Prostate gland (tissue), 2 donors: ENCODE results near the gene XAB2. TPM values are rescaled to one million over a fixed set of nuclear protein-coding genes. Genes with fewer than 3 reads are reported as not detected.

ENCODE experiments used
- DNase-seq: peaks from one replicate; pipeline ENCODE4 v3.0.0-alpha.2; 2019; ENCODE audit warnings: low spot score
- H3K27ac ChIP-seq, 2 donors: fragments of 200-600 bp; sonication (generic); 2 replicates each; pipeline ENCODE4 v1.5.1; 2017 to 2019
- H3K27me3 ChIP-seq: fragments of 200-600 bp; sonication (generic); replicated peaks from 2 replicates; pipeline ENCODE4 v1.5.1; 2019; ENCODE audit not compliant: insufficient read depth
- H3K36me3 ChIP-seq, 2 donors: fragments of 200-600 bp; sonication (generic); 1 replicate in 1 of 2; 2 replicates in 1 of 2; pipeline versions ENCODE4 v1.5.1 to v1.8.1; 2017 to 2019
- H3K4me1 ChIP-seq: fragments of 200-600 bp; sonication (generic); replicated peaks from 2 replicates; pipeline ENCODE4 v1.5.1; 2019
- H3K4me3 ChIP-seq, 2 donors: fragments of 200-600 bp; sonication (generic); 2 replicates each; pipeline ENCODE4 v1.5.1; 2017 to 2019
- H3K9me3 ChIP-seq: fragments of 200-600 bp; sonication (generic); 2 replicates; pipeline ENCODE4 v1.5.1; 2017
- POLR2A ChIP-seq: fragments of 450-650 bp; IDR thresholded peaks from one replicate; pipeline ENCODE4 v1.6.1; 2016; ENCODE audit warnings: antibody characterized with exemption, mild to moderate bottlenecking
- POLR2AphosphoS5 ChIP-seq: sonication (generic); formaldehyde crosslinking; IDR thresholded peaks from one replicate; pipeline ENCODE4 v1.6.1; 2017; ENCODE audit warnings: antibody characterized with exemption
- WGBS: methylation state at CpG from one replicate; pipeline ENCODE4 v1.1.5; 2018; 5-methylcytosine and 5-hydroxymethylcytosine counted together
- intact Hi-C: fragments of 100-400 bp; cut with DNase I; formaldehyde crosslinking; loops from one replicate; pipeline ENCODE4 v1.14.2; 2022
- total RNA-seq, 2 donors: library from RNA; depleted of rRNA; stranded (reverse); fragments of >200 nt; gene quantifications; one replicate each; pipeline ENCODE4 v1.1.0, GENCODE V29; 2016
- TF ChIP-seq, protein P1 (sequence below), 4 experiments: fragments of 200-600 bp in 2 of 4; fragments of 450-650 bp in 2 of 4; sonication (generic) in 2 of 4; IDR thresholded peaks; 1 replicate in 3 of 4; 2 replicates in 1 of 4; pipeline ENCODE4 v1.5.1; 2016 to 2019; ENCODE audit warnings: antibody characterized with exemption in 4 of 4, mild to moderate bottlenecking in 2 of 4, moderate library complexity in 2 of 4

XAB2 gene
- total RNA-seq, 2 donors from 2014 or later = 53.6 to 115 TPM

DNA sequence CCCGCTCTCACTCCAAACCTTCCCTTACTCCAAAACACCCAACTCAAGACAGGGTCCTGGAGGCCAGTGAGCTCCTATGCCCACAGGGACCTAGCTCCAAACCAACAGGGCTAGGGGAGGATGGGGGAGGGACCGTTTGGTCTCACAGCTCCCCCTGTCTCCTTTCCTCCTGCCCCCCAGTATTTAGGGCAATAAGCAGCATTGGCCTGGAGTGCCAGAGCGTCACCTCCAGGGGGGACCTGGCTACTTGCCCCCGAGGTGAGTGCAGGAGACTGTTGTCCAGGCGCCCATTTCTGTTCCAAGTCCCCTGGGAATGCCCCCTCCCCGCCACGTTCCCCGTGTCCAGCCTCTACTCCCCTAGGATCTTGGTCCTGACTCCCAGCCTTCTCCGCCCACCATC is 40.3 kb upstream of the XAB2 start:
- Histone ChIP-seq H3K36me3 (no peaks in the 10 kb centered on the region), H3K4me3 (no peak overlapping the region), H3K9me3 (no peaks in the 10 kb centered on the region), H3K27me3 (peaks cover 2% of the 10 kb centered on the region), H3K27ac (no peak overlapping the region), H3K4me1 (no peaks in the 10 kb centered on the region)
- TF ChIP-seq POLR2A = no peak
- no peak for TF ChIP-seq POLR2AphosphoS5
- TF ChIP-seq, protein P1, sequence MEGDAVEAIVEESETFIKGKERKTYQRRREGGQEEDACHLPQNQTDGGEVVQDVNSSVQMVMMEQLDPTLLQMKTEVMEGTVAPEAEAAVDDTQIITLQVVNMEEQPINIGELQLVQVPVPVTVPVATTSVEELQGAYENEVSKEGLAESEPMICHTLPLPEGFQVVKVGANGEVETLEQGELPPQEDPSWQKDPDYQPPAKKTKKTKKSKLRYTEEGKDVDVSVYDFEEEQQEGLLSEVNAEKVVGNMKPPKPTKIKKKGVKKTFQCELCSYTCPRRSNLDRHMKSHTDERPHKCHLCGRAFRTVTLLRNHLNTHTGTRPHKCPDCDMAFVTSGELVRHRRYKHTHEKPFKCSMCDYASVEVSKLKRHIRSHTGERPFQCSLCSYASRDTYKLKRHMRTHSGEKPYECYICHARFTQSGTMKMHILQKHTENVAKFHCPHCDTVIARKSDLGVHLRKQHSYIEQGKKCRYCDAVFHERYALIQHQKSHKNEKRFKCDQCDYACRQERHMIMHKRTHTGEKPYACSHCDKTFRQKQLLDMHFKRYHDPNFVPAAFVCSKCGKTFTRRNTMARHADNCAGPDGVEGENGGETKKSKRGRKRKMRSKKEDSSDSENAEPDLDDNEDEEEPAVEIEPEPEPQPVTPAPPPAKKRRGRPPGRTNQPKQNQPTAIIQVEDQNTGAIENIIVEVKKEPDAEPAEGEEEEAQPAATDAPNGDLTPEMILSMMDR (IDR thresholded peaks at IDR 0.05) = no peak
- DNase-seq = no peak
- WGBS = 33% methylated on average over 9 of the region's 9 CpGs
- intact Hi-C loops = no loop called here

DNA sequence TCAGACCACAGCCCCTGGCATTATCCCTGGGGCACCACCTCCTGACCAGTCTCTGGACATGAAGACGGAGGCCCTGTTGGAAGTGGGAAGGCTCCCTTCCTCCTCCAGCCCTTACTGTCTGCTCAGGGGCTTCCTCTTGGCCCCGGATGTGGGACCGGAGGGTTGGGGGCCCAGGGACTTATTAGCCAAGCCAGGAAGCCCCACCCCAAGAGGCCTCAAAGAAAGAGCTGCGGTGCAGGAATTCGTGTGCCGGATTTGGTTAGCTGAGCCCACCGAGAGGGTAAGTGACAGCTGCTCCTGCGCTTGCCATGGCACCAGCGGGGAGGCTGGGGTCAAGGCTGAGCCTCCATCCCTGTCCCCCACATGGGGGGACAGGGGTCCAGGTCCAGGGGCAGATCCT is 39.5 kb upstream of the XAB2 start, which contains the start of gene RETN:
TSS of gene RETN (plus strand) at position 208 of the 400 bp plus-strand sequence. CDS start 278 bp downstream, outside the sequence.
- no peaks in the 10 kb centered on the region for H3K36me3 ChIP-seq
- DNase-seq = no peak
- no peak within 1 kb of the TSS for H3K27ac ChIP-seq
- 71% methylated on average over 6 of the region's 9 CpGs for WGBS
- H3K9me3 ChIP-seq = no peaks in the 10 kb centered on the region
- TF ChIP-seq POLR2AphosphoS5 (no peak), POLR2A (no peak)
- TF ChIP-seq, protein P1 (IDR thresholded peaks at IDR 0.05) = no peak
- peaks cover 2% of the 10 kb centered on the region for H3K27me3 ChIP-seq
- no peaks in the 10 kb centered on the region for H3K4me1 ChIP-seq
- intact Hi-C loops = no loop called here
- H3K4me3 ChIP-seq = no peak within 1 kb of the TSS

GRCh38 chr19:7665076-7665475 is 35.7 kb upstream of the XAB2 start:
- Histone ChIP-seq H3K27ac (no peak overlapping the region), H3K4me3 (no peak overlapping the region), H3K9me3 (no peaks in the 10 kb centered on the region), H3K36me3 (no peaks in the 10 kb centered on the region), H3K27me3 (no peaks in the 10 kb centered on the region), H3K4me1 (no peaks in the 10 kb centered on the region)
- intact Hi-C loops = no loop called here
- 25% methylated on average over 4 of the region's 4 CpGs for WGBS
- no peak for DNase-seq
- TF ChIP-seq POLR2AphosphoS5 = peak; percentile 43
- TF ChIP-seq, protein P1 (IDR thresholded peaks at IDR 0.05) = no peak

GRCh38 chr19:7663706-7664105 is 34.4 kb upstream of the XAB2 start:
- 77% methylated on average over 7 of the region's 7 CpGs for WGBS
- no peak overlapping the region for H3K4me3 ChIP-seq
- TF ChIP-seq POLR2A = no peak
- no peak for TF ChIP-seq POLR2AphosphoS5
- TF ChIP-seq, protein P1 (IDR thresholded peaks at IDR 0.05) = no peak
- no peak for DNase-seq
- intact Hi-C loops = no loop called here
- no peaks in the 10 kb centered on the region for H3K36me3 ChIP-seq
- no peak overlapping the region for H3K27ac ChIP-seq
- no peaks in the 10 kb centered on the region for H3K27me3 ChIP-seq
- no peaks in the 10 kb centered on the region for H3K4me1 ChIP-seq
- no peaks in the 10 kb centered on the region for H3K9me3 ChIP-seq

DNA sequence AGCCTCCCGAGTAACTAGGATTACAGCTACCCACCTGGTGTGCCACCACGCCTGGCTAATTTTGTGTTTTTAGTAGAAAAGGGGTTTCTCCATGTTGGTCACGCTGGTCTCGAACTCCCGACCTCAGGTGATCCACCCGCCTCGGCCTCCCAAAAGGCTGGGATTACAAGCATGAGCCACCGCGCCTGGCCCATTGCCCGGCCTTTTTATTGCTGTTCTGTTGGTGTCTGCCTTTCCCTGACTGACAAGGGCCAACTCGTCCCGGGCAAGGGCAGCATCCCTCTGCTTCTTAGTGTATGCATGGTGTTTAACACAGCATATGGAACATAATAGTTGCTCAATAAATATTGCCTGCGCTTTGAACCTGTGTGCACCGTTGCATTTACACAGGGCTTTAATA is 33.3 kb upstream of the XAB2 start:
- H3K27me3 ChIP-seq = no peaks in the 10 kb centered on the region
- H3K4me3 ChIP-seq = no peak overlapping the region
- intact Hi-C loops = no loop called here
- no peaks in the 10 kb centered on the region for H3K9me3 ChIP-seq
- H3K27ac ChIP-seq = no peak overlapping the region
- WGBS = 72% methylated on average over 14 of the region's 14 CpGs
- no peaks in the 10 kb centered on the region for H3K4me1 ChIP-seq
- TF ChIP-seq, protein P1 (IDR thresholded peaks at IDR 0.05) = no peak
- TF ChIP-seq POLR2A (no peak), POLR2AphosphoS5 (no peak)
- no peak for DNase-seq
- no peaks in the 10 kb centered on the region for H3K36me3 ChIP-seq
